B cell (primary cell): ENCODE results near the gene B9D2. TPM values are rescaled to one million over a fixed set of nuclear protein-coding genes. Genes with fewer than 3 reads are reported as not detected.

Source experiments
- ATAC-seq: fragments of 200-7000 bp; cut with Tn5 transposase; one replicate; pipeline ENCODE4 v1.10.0; 2021; ENCODE audit warnings: low read depth, mild to moderate bottlenecking, moderate number of reproducible peaks, moderate library complexity
- CTCF ChIA-PET: fragments of 350-600 bp; sonication (Branson Sonifier 250); formaldehyde crosslinking; loops from one replicate; lab custom pipeline; 2021; ENCODE audit warnings: antibody characterized with exemption, inconsistent platforms; lab: Charles Lee
- POLR2A ChIA-PET: fragments of 350-600 bp; sonication (Branson Sonifier 250); formaldehyde crosslinking; loops from one replicate; lab custom pipeline; 2021; ENCODE audit warnings: antibody characterized with exemption; lab: Charles Lee
- DNase-seq: peaks from one replicate; pipeline ENCODE4 v3.0.0; 2013
- H2AFZ ChIP-seq: 2 replicates; pipeline ENCODE4 v1.6.1; 2012; ENCODE audit warnings: mild to moderate bottlenecking, low read depth, low read length; ENCODE audit not compliant: insufficient read depth, poor library complexity, severe bottlenecking
- H3K27ac ChIP-seq, 2 donors: 1 replicate in 1 of 2; 2 replicates in 1 of 2; pipeline ENCODE4 v1.5.1; 2012 to 2013; ENCODE audit warnings: low read length in 2 of 2, mild to moderate bottlenecking in 2 of 2, moderate library complexity in 1 of 2
- H3K27me3 ChIP-seq, 4 experiments: fragments of 200-600 bp in 1 of 4; sonication (generic) in 1 of 4; replicated peaks in 1 of 4; 1 replicate in 2 of 4; 2 replicates in 2 of 4; pipeline versions ENCODE4 v1.6.1 to v1.7.0; 2013 to 2016; ENCODE audit warnings: low read length in 3 of 4, mild to moderate bottlenecking in 2 of 4, mixed read lengths in 1 of 4, moderate library complexity in 1 of 4; ENCODE audit not compliant: insufficient read depth in 4 of 4, control insufficient read depth in 3 of 4; ENCODE audit errors: control extremely low read depth in 1 of 4
- H3K36me3 ChIP-seq, 2 experiments: replicated peaks in 1 of 2; 1 replicate in 1 of 2; 2 replicates in 1 of 2; pipeline versions ENCODE4 v1.6.1 to v1.7.1; 2013; ENCODE audit warnings: low read length in 1 of 2; ENCODE audit not compliant: insufficient read depth in 2 of 2, control insufficient read depth in 1 of 2; ENCODE audit errors: control extremely low read depth in 1 of 2, extremely low read depth in 1 of 2
- H3K4me1 ChIP-seq, 2 donors: fragments of 200-600 bp in 1 of 2; sonication (generic) in 1 of 2; 1 replicate in 1 of 2; 2 replicates in 1 of 2; pipeline versions ENCODE4 v1.5.1 to v1.6.1; 2013 to 2017; ENCODE audit warnings: low read length in 2 of 2; ENCODE audit not compliant: control insufficient read depth in 2 of 2, insufficient read depth in 2 of 2
- H3K4me2 ChIP-seq: replicated peaks from 2 replicates; pipeline ENCODE3; 2012; ENCODE audit warnings: mild to moderate bottlenecking, low read depth, low read length; ENCODE audit not compliant: poor library complexity, severe bottlenecking
- H3K4me3 ChIP-seq, 5 experiments: fragments of 200-600 bp in 1 of 5; sonication (generic) in 1 of 5; 1 replicate in 3 of 5; 2 replicates in 2 of 5; pipeline versions ENCODE4 v1.5.1 to v1.7.0; 2011 to 2016; ENCODE audit warnings: low read length in 4 of 5, mild to moderate bottlenecking in 4 of 5, low read depth in 2 of 5, control low read depth in 1 of 5, moderate library complexity in 1 of 5; ENCODE audit not compliant: insufficient read depth in 1 of 5; ENCODE audit errors: control extremely low read depth in 1 of 5, extremely low read depth in 1 of 5
- H3K79me2 ChIP-seq: fragments of 200-600 bp; sonication (generic); one replicate; pipeline ENCODE4 v1.6.0; 2016; ENCODE audit warnings: low read length; ENCODE audit not compliant: control insufficient read depth, insufficient read depth
- H3K9ac ChIP-seq: fragments of 200-600 bp; sonication (generic); 2 replicates; pipeline ENCODE4 v1.6.1; 2017; ENCODE audit warnings: mild to moderate bottlenecking, low read length, moderate library complexity
- H3K9me3 ChIP-seq, 3 donors: one replicate each; pipeline versions ENCODE4 v1.6.1 to v1.7.1; 2013; ENCODE audit warnings: low read length in 2 of 3; ENCODE audit not compliant: control insufficient read depth in 2 of 3, insufficient read depth in 1 of 3; ENCODE audit errors: control extremely low read depth in 1 of 3
- H4K20me1 ChIP-seq: 2 replicates; pipeline ENCODE4 v1.6.0; 2012; ENCODE audit warnings: mild to moderate bottlenecking, low read length; ENCODE audit not compliant: insufficient read depth, control insufficient read depth, poor library complexity, severe bottlenecking
- H3K27ac Mint-ChIP-seq: one replicate; pipeline ENCODE4 v1.8.0; 2021; ENCODE audit warnings: mixed read lengths
- H3K27me3 Mint-ChIP-seq: one replicate; pipeline ENCODE4 v1.8.0; 2021; ENCODE audit warnings: mixed read lengths
- H3K4me1 Mint-ChIP-seq: one replicate; pipeline ENCODE4 v1.8.0; 2021; ENCODE audit warnings: mixed read lengths
- H3K4me3 Mint-ChIP-seq: one replicate; pipeline ENCODE4 v1.8.0; 2021; ENCODE audit warnings: mixed read lengths
- H3K9me3 Mint-ChIP-seq: one replicate; pipeline ENCODE4 v1.8.0; 2022; ENCODE audit warnings: mixed read lengths; ENCODE audit not compliant: insufficient read depth
- EZH2 ChIP-seq: IDR thresholded peaks from 2 replicates; pipeline ENCODE4 v1.6.1; 2012; ENCODE audit warnings: borderline replicate concordance, low read depth, mild to moderate bottlenecking, moderate library complexity, low read length; ENCODE audit not compliant: insufficient read depth, poor library complexity, severe bottlenecking
- WGBS: methylation state at CpG from one replicate; pipeline ENCODE4 v1.1.5; 2013; ENCODE audit warnings: missing lambda C conversion rate; ENCODE audit not compliant: insufficient coverage; 5-methylcytosine and 5-hydroxymethylcytosine counted together
- intact Hi-C: fragments of 100-400 bp; cut with micrococcal nuclease; formaldehyde crosslinking; loops from one replicate; pipeline ENCODE4 v1.10.0; 2022
- polyA plus RNA-seq: library from polyadenylated mRNA; depleted of rRNA; stranded (reverse); fragments of >200 nt; gene quantifications from 2 replicates; pipeline ENCODE4 v1.2.3, GENCODE V29; 2012
- total RNA-seq, 2 donors: library from RNA; stranded (reverse); fragments of 120-200 nt in 1 of 2; gene quantifications; 1 replicate in 1 of 2; 2 replicates in 1 of 2; pipeline versions ENCODE4 v1.2.3 to v1.2.4, GENCODE V29; 2013 to 2022
- TF ChIP-seq, protein P1 (sequence below): fragments of 200-600 bp; IDR thresholded peaks from one replicate; pipeline ENCODE4 v1.8.0; 2022; ENCODE audit warnings: antibody characterized with exemption, mild to moderate bottlenecking

The B9D2 gene
- total and polyA plus RNA-seq, 2 donors (not counting 1 experiment from before 2014, with no cell fraction given), result 9.9 to 17.5 TPM

- Histone ChIP-seq H3K27me3 (no peaks in the 10 kb centered on the region), H3K4me2 (peak overlapping the region; percentile 98), H3K9me3 (no peaks in the 10 kb centered on the region), H3K27ac (peak overlapping the region; percentile 89 to 100), H3K36me3 (peaks cover 9 to 49% of the 10 kb centered on the region in 2 experiments), H4K20me1 (peaks cover 29% of the 10 kb centered on the region), H2AFZ (peak overlapping the region; percentile 90), H3K4me1 (peaks cover 58 to 77% of the 10 kb centered on the region in 2 donors), H3K4me3 (peak overlapping the region in 4 of 5 experiments; percentile 59 to 95 (median 66)), H3K9ac (peak overlapping the region; percentile 96), H3K79me2 (peaks cover 73% of the 10 kb centered on the region)
- intact Hi-C loops, result loop anchor here (1.0 kb wide), 4 partner anchors 11 to 182 kb away; no protein-coding TSS in a partner anchor
- H3K9me3 Mint-ChIP-seq, result no peaks in the 10 kb centered on the region
- ATAC-seq (peak; percentile 64), DNase-seq (peak; percentile 93)
- CTCF ChIA-PET, result interaction anchor here (0.6 to 8.3 kb wide), 29 partner anchors 9 to 645 kb away, joined by 3 to 89 read pairs (median 4); partner anchors contain the start of genes B9D2, HNRNPUL1 and TGFB1
- no peak for TF ChIP-seq EZH2
- TF ChIP-seq, protein P1, sequence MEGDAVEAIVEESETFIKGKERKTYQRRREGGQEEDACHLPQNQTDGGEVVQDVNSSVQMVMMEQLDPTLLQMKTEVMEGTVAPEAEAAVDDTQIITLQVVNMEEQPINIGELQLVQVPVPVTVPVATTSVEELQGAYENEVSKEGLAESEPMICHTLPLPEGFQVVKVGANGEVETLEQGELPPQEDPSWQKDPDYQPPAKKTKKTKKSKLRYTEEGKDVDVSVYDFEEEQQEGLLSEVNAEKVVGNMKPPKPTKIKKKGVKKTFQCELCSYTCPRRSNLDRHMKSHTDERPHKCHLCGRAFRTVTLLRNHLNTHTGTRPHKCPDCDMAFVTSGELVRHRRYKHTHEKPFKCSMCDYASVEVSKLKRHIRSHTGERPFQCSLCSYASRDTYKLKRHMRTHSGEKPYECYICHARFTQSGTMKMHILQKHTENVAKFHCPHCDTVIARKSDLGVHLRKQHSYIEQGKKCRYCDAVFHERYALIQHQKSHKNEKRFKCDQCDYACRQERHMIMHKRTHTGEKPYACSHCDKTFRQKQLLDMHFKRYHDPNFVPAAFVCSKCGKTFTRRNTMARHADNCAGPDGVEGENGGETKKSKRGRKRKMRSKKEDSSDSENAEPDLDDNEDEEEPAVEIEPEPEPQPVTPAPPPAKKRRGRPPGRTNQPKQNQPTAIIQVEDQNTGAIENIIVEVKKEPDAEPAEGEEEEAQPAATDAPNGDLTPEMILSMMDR, result peak; percentile 96
- POLR2A ChIA-PET, result interaction anchor here (0.5 to 1.8 kb wide), 9 partner anchors 11 to 872 kb away, joined by 3 to 11 read pairs (median 5); partner anchors contain the start of genes HNRNPUL1 and TGFB1
- H3K27me3 Mint-ChIP-seq, result no peaks in the 10 kb centered on the region
- peak overlapping the region; percentile 98 for H3K4me3 Mint-ChIP-seq
- peak overlapping the region; percentile 100 for H3K27ac Mint-ChIP-seq
- WGBS, result 17% methylated on average over 7 of the region's 8 CpGs
- peaks cover 71% of the 10 kb centered on the region for H3K4me1 Mint-ChIP-seq
These were observed 55.3 kb downstream of the B9D2 start for GRCh38 chr19:41308450-41309179.
